GM20000 (cell line): Measurements from ENCODE around the gene EPHB4.

Source experiments
- DNase-seq: peaks from one replicate; pipeline ENCODE4 v3.0.0; 2012; ENCODE audit warnings: low spot score
- TF ChIP-seq, protein P1 (sequence below): IDR thresholded peaks from 2 replicates; pipeline ENCODE4 v1.5.1; 2012; ENCODE audit warnings: mild to moderate bottlenecking, control low read depth; ENCODE audit errors: extremely low read depth, missing control alignments

The EPHB4 gene

DNA sequence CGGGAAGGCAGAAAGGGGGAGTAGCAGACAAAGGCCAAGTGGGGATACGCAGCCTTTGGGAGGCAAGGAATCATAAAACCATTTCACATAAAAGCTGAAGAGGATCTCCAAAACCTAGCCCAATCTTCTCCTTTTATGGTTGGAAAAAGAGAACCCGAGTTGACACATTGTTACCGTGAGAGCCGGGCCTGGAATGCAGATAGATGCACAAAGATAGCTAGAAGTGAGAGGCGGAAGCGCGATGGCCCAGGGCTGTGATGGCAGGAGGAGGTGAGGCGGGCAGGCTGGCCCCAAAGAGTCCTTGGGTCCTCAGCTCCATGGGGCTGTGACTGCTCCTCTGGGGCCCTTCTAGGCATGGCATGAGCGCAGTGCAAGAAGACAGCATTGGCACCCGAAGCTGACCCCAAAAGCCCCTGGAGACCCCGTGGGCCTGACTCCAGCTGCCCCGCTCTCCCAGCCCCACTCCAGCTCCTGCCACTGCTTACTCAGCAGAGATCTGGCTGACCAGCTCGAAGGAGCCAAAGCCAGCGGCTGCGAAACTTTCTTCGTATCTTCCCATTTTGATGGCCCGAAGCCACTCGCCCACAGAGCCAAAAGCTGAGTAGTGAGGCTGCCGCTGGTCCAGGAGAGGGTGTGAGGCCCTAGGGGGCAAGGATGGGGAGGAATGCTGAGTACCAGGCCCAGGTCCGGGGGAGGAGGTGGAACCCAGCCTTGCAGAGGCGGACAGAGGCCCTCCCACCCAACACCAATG, 22.5 kb downstream of the EPHB4 start:
- no peak for DNase-seq
- TF ChIP-seq, protein P1, sequence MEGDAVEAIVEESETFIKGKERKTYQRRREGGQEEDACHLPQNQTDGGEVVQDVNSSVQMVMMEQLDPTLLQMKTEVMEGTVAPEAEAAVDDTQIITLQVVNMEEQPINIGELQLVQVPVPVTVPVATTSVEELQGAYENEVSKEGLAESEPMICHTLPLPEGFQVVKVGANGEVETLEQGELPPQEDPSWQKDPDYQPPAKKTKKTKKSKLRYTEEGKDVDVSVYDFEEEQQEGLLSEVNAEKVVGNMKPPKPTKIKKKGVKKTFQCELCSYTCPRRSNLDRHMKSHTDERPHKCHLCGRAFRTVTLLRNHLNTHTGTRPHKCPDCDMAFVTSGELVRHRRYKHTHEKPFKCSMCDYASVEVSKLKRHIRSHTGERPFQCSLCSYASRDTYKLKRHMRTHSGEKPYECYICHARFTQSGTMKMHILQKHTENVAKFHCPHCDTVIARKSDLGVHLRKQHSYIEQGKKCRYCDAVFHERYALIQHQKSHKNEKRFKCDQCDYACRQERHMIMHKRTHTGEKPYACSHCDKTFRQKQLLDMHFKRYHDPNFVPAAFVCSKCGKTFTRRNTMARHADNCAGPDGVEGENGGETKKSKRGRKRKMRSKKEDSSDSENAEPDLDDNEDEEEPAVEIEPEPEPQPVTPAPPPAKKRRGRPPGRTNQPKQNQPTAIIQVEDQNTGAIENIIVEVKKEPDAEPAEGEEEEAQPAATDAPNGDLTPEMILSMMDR: no peak

DNA sequence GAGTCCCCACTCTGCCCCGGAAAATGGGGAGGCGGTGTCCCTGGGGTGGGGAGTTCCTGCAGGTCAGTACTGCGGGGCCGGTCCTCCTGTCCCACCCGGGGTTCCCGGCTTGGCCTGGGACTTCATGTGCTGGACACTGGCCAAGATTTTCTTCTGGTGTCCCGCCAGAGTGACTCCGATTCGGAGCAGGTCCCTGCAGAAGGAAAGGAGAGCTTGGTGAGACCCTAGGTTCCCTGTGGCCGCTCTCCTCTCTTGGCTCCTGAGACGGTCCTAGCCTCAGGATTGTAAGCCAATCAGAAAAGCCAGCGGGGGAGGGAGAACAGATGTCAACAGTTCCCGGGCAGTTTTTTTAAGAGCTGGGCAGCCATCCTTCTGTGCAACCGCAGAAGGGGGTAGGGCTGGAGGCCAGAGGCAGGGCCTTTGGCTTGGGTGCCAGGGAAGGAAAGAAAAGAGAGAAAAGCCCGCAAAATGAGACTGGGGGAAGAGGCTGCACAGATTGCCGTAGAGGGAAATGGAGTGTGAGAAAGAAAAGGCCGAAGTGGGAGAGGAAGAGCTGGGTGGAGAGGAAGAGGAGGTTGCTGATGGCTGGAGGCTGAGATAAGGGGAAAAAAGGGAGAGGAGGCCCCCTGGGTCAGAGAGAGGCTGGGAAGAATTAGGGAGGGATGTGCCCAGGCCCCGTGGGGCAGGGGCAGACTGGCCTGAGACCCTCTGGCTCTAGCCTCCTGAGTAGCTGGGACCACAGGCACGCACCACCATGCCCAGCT, 23.7 kb downstream of the EPHB4 start:
- TF ChIP-seq, protein P1: no peak
- DNase-seq: peak; percentile 92

DNA sequence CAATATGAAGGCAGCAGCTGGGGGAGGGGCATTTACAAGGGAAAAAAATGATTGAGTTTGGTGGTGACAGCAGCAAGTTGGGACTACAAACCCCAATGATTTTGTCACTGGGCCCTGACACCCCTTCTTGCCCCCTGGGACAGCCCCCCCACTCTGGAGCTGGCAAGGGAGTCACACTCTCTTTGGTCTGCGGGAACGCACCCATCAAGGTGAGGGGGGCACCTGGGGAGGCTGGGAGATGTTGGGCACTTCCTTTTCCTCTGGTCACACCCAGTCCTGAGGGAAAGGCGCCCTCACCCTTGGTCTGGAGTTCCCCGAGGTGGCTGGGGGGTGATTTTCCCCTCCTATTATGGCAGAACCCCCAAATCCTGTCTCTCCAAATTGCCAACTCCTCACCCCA, 24.4 kb downstream of the EPHB4 start:
- TF ChIP-seq, protein P1: no peak
- DNase-seq: no peak

DNA sequence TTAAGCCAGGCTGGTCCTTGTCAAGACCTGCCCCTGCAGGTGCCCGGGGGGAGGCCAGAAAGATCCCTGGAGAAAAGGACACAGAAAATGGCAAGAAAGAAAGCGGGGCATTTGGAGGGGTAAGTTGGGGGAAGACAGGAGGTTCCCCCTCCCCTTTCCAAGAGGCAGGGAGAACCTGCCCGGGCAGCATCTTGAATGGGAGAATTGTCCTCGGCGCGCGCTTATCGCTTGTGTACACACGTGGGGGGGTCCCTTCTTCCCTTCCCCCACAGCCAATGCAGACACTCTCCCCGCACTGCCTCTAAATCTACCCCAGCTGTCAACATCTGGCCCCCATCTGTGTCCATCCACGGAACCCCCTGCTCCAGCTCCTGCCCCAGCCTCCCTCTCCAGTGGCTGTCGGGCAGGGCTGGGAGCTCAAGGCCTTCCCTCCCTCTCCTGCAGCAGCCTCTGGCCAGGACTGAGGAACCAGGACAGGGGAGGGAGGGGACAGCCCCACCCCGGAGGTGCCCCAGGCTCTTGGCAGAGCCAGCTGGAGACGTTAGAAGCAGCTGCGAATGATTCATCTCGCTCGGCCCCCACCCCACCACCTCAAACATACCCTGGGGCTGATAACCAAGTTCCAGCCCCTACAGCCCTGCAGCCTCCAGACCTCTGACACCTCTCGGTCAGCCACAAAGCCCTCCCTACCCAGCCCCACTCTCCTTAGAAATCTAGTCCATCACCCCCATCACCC, 25.3 kb downstream of the EPHB4 start:
- DNase-seq: no peak

DNA sequence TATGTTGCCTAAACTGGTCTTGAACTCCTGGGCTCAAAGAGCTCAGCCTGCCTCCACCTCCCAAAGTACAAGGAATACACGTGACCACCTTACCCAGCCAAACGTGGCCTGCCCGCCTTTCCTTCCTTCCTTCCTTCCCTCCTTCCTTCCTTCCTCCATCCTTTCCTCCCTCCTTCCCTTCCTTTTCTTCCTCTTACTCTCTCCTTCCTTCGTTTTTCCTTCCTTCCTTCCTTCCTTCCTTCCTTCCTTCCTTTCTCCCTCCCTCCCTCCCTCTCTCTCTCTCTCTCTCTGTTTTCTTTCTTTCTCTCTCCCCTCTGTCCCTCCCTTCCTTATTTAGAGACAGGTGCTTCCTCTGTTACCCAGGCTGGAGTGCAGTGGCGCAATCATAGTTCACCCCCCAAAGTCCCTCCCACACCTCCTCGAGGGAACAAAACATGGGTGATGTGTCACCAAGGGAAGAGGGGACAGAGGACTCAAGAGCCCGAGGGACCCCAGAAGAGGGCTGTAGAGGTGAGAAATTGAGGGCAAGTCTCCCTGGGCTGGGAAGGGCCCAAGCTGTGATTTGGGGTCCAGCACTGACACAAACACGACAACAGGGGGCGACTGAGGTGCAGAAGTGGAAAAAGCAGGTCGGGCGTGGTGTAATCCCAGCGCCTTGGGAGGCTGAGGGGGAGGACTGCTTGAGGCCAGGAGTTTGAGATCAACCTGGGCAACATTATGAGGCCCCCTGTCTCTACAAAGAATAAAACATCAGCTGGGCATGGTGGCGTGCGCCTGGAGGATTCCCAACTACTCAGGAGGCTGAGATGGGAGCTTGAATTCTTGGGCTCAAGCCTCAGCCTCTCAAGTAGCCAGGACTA, 28.1 kb downstream of the EPHB4 start:
- TF ChIP-seq, protein P1: peak; percentile 68
- peak; percentile 70 for DNase-seq

More for the DNA sequence above, 25.3 kb downstream of the EPHB4 start:
- TF ChIP-seq, protein P1: no peak

DNA sequence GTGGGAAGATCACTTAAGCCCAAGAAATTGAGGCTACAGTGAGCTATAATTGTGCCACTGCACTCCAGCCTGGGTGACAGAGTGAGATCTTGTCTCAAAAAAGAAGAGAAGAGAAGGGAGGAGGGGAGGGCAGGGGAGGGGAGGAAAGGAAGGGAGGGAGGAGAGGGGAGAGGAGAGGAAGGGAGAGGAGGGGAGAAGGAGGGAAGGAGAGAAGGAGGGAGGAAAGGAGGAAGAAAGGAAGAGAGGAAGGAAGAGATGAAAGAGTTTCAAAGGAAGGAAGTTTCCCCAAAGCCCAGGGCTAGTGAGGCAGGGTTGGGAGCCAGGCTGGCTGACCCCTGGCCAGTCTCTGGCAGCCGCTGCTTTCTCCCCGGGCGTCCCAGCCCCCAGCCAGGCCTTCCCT, 32.6 kb downstream of the EPHB4 start:
- DNase-seq: no peak
- TF ChIP-seq, protein P1: no peak
